IPS-18a (cell line): ENCODE measurements around the gene FOXP1.

Experiments
- H3K27ac ChIP-seq: one replicate; pipeline ENCODE4 v1.5.1; 2013; ENCODE audit warnings: low read length
- H3K27me3 ChIP-seq: one replicate; pipeline ENCODE4 v1.6.1; 2013; ENCODE audit warnings: mild to moderate bottlenecking, low read length; ENCODE audit not compliant: control insufficient read depth, insufficient read depth
- H3K36me3 ChIP-seq: one replicate; pipeline ENCODE4 v1.6.1; 2013; ENCODE audit warnings: low read depth, low read length; ENCODE audit not compliant: control insufficient read depth
- H3K4me1 ChIP-seq: one replicate; pipeline ENCODE4 v1.6.1; 2013; ENCODE audit warnings: low read depth, low read length; ENCODE audit not compliant: control insufficient read depth
- H3K4me3 ChIP-seq: one replicate; pipeline ENCODE4 v1.5.1; 2013; ENCODE audit warnings: low read length
- H3K9ac ChIP-seq: one replicate; pipeline ENCODE4 v1.6.1; 2013; ENCODE audit warnings: mild to moderate bottlenecking, low read length, moderate library complexity
- H3K9me3 ChIP-seq: one replicate; pipeline ENCODE4 v1.6.1; 2013; ENCODE audit warnings: low read depth, low read length; ENCODE audit not compliant: control insufficient read depth

The FOXP1 gene

GRCh38 chr3:71214016-71214415 is 369.5 kb downstream of the FOXP1 start:
- Histone ChIP-seq H3K4me3 (no peak overlapping the region), H3K27me3 (no peaks in the 10 kb centered on the region), H3K27ac (no peak overlapping the region)

GRCh38 chr3:71211083-71211482 is 372.4 kb downstream of the FOXP1 start:
- Histone ChIP-seq H3K4me1 (peaks cover 29% of the 10 kb centered on the region), H3K9ac (no peak overlapping the region), H3K36me3 (no peaks in the 10 kb centered on the region), H3K27ac (no peak overlapping the region), H3K27me3 (no peaks in the 10 kb centered on the region), H3K9me3 (no peaks in the 10 kb centered on the region), H3K4me3 (no peak overlapping the region)

More at GRCh38 chr3:71214016-71214415, 369.5 kb downstream of the FOXP1 start:
- H3K36me3 ChIP-seq = no peaks in the 10 kb centered on the region
- H3K4me1 ChIP-seq = peaks cover 14% of the 10 kb centered on the region
- H3K9me3 ChIP-seq = no peaks in the 10 kb centered on the region
- no peak overlapping the region for H3K9ac ChIP-seq

GRCh38 chr3:71210257-71211007 is 373.1 kb downstream of the FOXP1 start:
- H3K4me1 ChIP-seq = peaks cover 29% of the 10 kb centered on the region
- no peak overlapping the region for H3K27ac ChIP-seq
- no peaks in the 10 kb centered on the region for H3K27me3 ChIP-seq
- H3K9ac ChIP-seq = no peak overlapping the region
- no peaks in the 10 kb centered on the region for H3K36me3 ChIP-seq
- no peak overlapping the region for H3K4me3 ChIP-seq
- no peaks in the 10 kb centered on the region for H3K9me3 ChIP-seq

- Histone ChIP-seq H3K4me1 (peaks cover 24% of the 10 kb centered on the region), H3K27me3 (no peaks in the 10 kb centered on the region), H3K4me3 (no peak overlapping the region), H3K9ac (no peak overlapping the region), H3K36me3 (no peaks in the 10 kb centered on the region), H3K27ac (no peak overlapping the region), H3K9me3 (no peaks in the 10 kb centered on the region)
These were observed 375.1 kb downstream of the FOXP1 start for GRCh38 chr3:71208211-71209095.

GRCh38 chr3:71207632-71208031 is 375.9 kb downstream of the FOXP1 start:
- Histone ChIP-seq H3K4me1 (peaks cover 24% of the 10 kb centered on the region), H3K9ac (no peak overlapping the region), H3K27me3 (no peaks in the 10 kb centered on the region), H3K9me3 (no peaks in the 10 kb centered on the region), H3K4me3 (no peak overlapping the region), H3K36me3 (no peaks in the 10 kb centered on the region), H3K27ac (no peak overlapping the region)

GRCh38 chr3:71206305-71207165 is 377.0 kb downstream of the FOXP1 start:
- no peak overlapping the region for H3K9ac ChIP-seq

GRCh38 chr3:71203727-71204488 is 379.6 kb downstream of the FOXP1 start:
- Histone ChIP-seq H3K27ac (no peak overlapping the region), H3K9ac (no peak overlapping the region), H3K9me3 (no peaks in the 10 kb centered on the region), H3K27me3 (no peaks in the 10 kb centered on the region), H3K36me3 (no peaks in the 10 kb centered on the region), H3K4me1 (peaks cover 21% of the 10 kb centered on the region), H3K4me3 (no peak overlapping the region)

More at GRCh38 chr3:71206305-71207165, 377.0 kb downstream of the FOXP1 start:
- peaks cover 24% of the 10 kb centered on the region for H3K4me1 ChIP-seq
- H3K4me3 ChIP-seq = no peak overlapping the region
- no peak overlapping the region for H3K27ac ChIP-seq
- no peaks in the 10 kb centered on the region for H3K36me3 ChIP-seq
- no peaks in the 10 kb centered on the region for H3K27me3 ChIP-seq
- no peaks in the 10 kb centered on the region for H3K9me3 ChIP-seq

GRCh38 chr3:71202848-71203533 is 380.5 kb downstream of the FOXP1 start:
- Histone ChIP-seq H3K27ac (no peak overlapping the region), H3K9me3 (no peaks in the 10 kb centered on the region)

GRCh38 chr3:71201939-71202338 is 381.6 kb downstream of the FOXP1 start:
- no peak overlapping the region for H3K4me3 ChIP-seq
- H3K27ac ChIP-seq = no peak overlapping the region
- no peaks in the 10 kb centered on the region for H3K9me3 ChIP-seq
- no peak overlapping the region for H3K9ac ChIP-seq
- H3K36me3 ChIP-seq = no peaks in the 10 kb centered on the region
- H3K27me3 ChIP-seq = no peaks in the 10 kb centered on the region
- peaks cover 7% of the 10 kb centered on the region for H3K4me1 ChIP-seq

More at GRCh38 chr3:71202848-71203533, 380.5 kb downstream of the FOXP1 start:
- H3K36me3 ChIP-seq = no peaks in the 10 kb centered on the region
- peaks cover 11% of the 10 kb centered on the region for H3K4me1 ChIP-seq
- H3K27me3 ChIP-seq = no peaks in the 10 kb centered on the region
- no peak overlapping the region for H3K4me3 ChIP-seq
- no peak overlapping the region for H3K9ac ChIP-seq

- Histone ChIP-seq H3K27me3 (no peaks in the 10 kb centered on the region), H3K9ac (no peak overlapping the region), H3K4me3 (no peak overlapping the region)
These were observed 385.5 kb downstream of the FOXP1 start for GRCh38 chr3:71197841-71198565.

More at GRCh38 chr3:71197841-71198565, 385.5 kb downstream of the FOXP1 start:
- no peaks in the 10 kb centered on the region for H3K9me3 ChIP-seq
- H3K27ac ChIP-seq = no peak overlapping the region
- peaks cover 6% of the 10 kb centered on the region for H3K4me1 ChIP-seq
- H3K36me3 ChIP-seq = no peaks in the 10 kb centered on the region
